BJ (cell line): Measurements from ENCODE around the gene RFPL2. TPM values are rescaled to one million over a fixed set of nuclear protein-coding genes. Genes with fewer than 3 reads are reported as not detected.

Experiments
- CTCF ChIA-PET: fragments of 350-600 bp; formaldehyde crosslinking; extraction: SDS; loops from one replicate; lab custom pipeline; 2021; ENCODE audit warnings: antibody characterized with exemption, inconsistent platforms; lab: Yijun Ruan, JAX
- POLR2A ChIA-PET: fragments of 300-600 bp; sonication (Branson Sonifier 250); formaldehyde crosslinking; extraction: SDS; loops from one replicate; lab custom pipeline; 2021; ENCODE audit warnings: antibody characterized with exemption; lab: Charles Lee
- DNase-seq: peaks from one replicate; pipeline ENCODE4 v3.0.0-alpha.2; 2011; ENCODE audit warnings: low read depth
- H3K27me3 ChIP-seq: 2 replicates; pipeline ENCODE4 v1.6.0; 2011; ENCODE audit warnings: low read length; ENCODE audit not compliant: control insufficient read depth, insufficient read depth
- H3K36me3 ChIP-seq: 2 replicates; pipeline ENCODE4 v1.5.1; 2011; ENCODE audit warnings: low read length; ENCODE audit not compliant: control insufficient read depth, insufficient read depth
- H3K4me3 ChIP-seq: 2 replicates; pipeline ENCODE4 v1.5.1; 2011; ENCODE audit warnings: low read depth, mild to moderate bottlenecking, control low read depth, low read length
- polyA plus RNA-seq: library from polyadenylated mRNA; depleted of rRNA; stranded (reverse); fragments of >200 nt; gene quantifications from 2 replicates; pipeline ENCODE4 v1.2.3, GENCODE V29; 2011
- TF ChIP-seq, protein P1 (sequence below): IDR thresholded peaks from 2 replicates; pipeline ENCODE4 v1.5.1; 2011; ENCODE audit warnings: low read depth, mild to moderate bottlenecking, control low read depth, inconsistent platforms, low read length, moderate library complexity; ENCODE audit not compliant: insufficient read depth

RFPL2 gene
- polyA plus RNA-seq, 1 experiment = not detected

DNA sequence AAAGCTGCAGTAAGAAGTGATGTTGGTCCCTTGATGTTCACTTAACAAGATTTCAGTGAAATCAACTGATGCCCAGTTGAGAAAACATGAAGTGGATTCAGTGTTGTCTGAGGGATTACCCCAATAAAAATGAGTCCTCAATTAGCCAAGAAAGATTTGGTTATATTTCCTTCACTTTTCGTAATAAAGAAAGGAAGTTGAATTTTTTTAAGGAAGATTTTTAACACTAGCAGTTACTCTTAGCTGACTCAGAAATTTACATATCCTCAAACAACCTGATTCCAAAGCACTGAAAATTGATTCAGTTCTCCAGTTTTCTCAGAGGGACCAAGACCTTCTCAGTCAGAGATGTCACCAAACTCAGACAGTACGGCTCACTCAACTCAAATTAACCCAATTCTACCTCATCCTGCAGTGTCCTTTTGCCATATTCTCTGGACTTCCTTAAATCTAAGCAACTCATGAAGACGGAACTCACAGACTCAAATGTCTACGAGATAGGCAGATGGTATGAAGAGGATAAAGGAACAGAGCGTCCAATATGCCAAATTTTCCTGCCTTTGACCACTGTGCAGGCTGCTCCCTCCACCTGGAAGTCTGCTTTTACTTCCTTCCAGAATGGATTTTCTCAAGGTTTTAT, 27.4 kb upstream of the RFPL2 start:
- DNase-seq = no peak
- Histone ChIP-seq H3K36me3 (no peaks in the 10 kb centered on the region), H3K4me3 (no peak overlapping the region), H3K27me3 (no peaks in the 10 kb centered on the region; the same call in 1 of the 2 replicates)
- ChIA-PET CTCF (interaction anchor here (1.1 kb wide), 1 partner anchor 23 kb away, joined by 3 read pairs; the partner anchor contains the start of gene SLC5A4), POLR2A (no interaction called here)
- TF ChIP-seq, protein P1, sequence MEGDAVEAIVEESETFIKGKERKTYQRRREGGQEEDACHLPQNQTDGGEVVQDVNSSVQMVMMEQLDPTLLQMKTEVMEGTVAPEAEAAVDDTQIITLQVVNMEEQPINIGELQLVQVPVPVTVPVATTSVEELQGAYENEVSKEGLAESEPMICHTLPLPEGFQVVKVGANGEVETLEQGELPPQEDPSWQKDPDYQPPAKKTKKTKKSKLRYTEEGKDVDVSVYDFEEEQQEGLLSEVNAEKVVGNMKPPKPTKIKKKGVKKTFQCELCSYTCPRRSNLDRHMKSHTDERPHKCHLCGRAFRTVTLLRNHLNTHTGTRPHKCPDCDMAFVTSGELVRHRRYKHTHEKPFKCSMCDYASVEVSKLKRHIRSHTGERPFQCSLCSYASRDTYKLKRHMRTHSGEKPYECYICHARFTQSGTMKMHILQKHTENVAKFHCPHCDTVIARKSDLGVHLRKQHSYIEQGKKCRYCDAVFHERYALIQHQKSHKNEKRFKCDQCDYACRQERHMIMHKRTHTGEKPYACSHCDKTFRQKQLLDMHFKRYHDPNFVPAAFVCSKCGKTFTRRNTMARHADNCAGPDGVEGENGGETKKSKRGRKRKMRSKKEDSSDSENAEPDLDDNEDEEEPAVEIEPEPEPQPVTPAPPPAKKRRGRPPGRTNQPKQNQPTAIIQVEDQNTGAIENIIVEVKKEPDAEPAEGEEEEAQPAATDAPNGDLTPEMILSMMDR = no peak

DNA sequence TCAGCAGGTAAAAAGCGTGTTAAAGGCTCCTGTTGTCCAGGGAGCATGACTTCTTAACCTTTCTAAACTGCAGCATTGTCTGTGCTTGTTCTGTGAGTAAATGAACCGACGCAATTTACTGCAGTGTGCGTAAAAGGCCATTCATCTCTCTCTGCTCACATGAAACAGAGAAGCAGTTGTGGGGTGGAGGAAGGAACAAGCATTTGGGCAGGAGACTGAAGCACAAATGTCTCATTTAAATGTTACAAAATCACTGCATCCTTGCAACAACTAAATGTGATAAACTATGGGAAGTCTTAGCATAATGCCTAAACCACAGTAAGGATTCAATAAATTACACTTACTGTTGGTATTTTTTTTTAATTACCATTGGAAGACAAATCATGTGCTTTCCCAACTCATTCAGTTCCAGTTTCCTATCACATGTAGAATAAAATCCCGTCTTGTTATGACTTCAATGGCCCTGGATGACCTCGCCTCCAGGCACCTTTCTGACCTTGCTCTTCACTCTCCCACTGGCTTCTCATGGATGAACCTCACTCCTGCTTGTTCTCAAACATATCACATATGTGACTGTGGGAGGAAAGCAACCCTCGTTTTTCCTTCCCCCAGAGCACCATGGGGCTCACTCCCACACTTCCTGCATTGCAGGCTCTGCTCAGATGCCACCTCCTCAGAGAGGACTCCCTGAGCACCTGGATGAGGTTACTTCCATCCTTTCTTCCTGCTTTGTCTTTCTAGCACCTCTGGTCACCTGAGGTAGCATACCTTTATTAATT, 21.6 kb upstream of the RFPL2 start:
- no peaks in the 10 kb centered on the region; the same call in 1 of the 2 replicates for H3K27me3 ChIP-seq
- no peaks in the 10 kb centered on the region for H3K36me3 ChIP-seq
- CTCF ChIA-PET = interaction anchor here (1.2 kb wide), 1 partner anchor 8 kb away, joined by 4 read pairs; no protein-coding TSS in a partner anchor
- H3K4me3 ChIP-seq = no peak overlapping the region
- TF ChIP-seq, protein P1 = no peak
- DNase-seq = no peak
- POLR2A ChIA-PET = no interaction called here

DNA sequence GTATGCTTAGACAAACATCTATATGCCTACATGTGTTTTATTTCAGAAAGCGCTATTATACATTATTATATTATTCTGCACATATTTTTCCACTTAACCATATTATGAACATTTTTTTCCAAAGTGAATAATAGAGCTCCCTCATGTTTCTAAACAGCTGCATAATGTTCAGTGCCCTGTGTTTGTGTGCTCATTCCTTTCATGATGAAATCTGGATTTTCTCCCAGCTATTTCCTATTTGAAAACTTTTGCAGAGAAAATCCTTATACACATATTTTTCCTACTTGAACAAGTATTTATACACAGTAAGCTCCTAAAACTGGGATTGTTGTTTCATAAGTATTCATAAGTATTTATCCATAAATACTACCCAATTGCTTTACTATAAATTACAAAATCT, 18.1 kb upstream of the RFPL2 start:
- no peak for DNase-seq
- TF ChIP-seq, protein P1 = no peak
- Histone ChIP-seq H3K4me3 (no peak overlapping the region), H3K27me3 (no peaks in the 10 kb centered on the region), H3K36me3 (no peaks in the 10 kb centered on the region)
- ChIA-PET POLR2A (no interaction called here), CTCF (no interaction called here)

DNA sequence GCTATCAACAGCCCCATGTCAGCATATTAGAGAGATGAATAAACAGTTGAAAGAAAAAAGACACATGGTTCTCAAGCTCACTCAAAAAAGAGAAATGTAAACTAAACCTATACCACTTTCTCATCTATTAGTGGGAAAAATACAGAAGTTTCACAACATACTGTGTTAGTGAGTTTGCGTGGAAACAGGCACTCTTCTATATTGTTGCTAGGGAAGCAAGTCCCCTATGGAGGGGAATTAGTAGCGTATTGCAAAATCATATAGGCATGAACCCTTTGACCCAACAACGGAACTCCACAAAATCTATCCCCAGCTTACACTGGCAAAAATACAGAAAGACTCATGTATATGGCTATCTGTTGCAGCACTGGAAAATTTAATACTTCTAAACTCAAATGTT, 14.2 kb upstream of the RFPL2 start:
- no peak for DNase-seq
- Histone ChIP-seq H3K27me3 (no peaks in the 10 kb centered on the region), H3K36me3 (no peaks in the 10 kb centered on the region), H3K4me3 (no peak overlapping the region)
- TF ChIP-seq, protein P1 = no peak
- ChIA-PET CTCF (no interaction called here), POLR2A (no interaction called here)

DNA sequence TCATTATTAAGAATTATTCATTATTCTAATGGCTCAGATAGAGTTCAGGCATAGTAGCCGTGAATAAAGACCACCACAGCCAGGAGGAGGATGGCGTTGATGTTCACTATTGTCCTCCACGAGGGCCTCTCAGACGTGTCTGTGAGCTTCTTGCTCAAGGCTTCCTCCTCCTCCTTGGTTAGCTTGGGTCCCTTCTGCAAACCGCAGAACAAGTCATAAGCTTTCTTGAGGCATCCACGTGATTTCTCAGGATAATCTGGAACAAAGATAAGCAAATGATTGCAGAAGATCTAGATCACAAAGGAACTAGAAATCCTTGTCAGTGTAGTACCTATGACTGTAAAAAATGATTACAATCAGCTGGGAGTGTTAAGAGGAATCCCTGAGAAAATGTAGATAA, 13.6 kb upstream of the RFPL2 start:
- H3K27me3 ChIP-seq = no peaks in the 10 kb centered on the region
- no peak for DNase-seq
- ChIA-PET CTCF (no interaction called here), POLR2A (no interaction called here)
- H3K4me3 ChIP-seq = no peak overlapping the region
- TF ChIP-seq, protein P1 = no peak
- H3K36me3 ChIP-seq = no peaks in the 10 kb centered on the region
